Stimulated activated CD4-positive, alpha-beta T cell treated with anti-CD3 and anti-CD28 coated beads, Interleukin-15, amount 100 ng/mL, for 24 hours (primary cell): ENCODE data around the gene PLAC1.

Experiments
- DNase-seq: peaks from one replicate; pipeline ENCODE4 v3.0.0-alpha.2; 2020

The PLAC1 gene

DNA sequence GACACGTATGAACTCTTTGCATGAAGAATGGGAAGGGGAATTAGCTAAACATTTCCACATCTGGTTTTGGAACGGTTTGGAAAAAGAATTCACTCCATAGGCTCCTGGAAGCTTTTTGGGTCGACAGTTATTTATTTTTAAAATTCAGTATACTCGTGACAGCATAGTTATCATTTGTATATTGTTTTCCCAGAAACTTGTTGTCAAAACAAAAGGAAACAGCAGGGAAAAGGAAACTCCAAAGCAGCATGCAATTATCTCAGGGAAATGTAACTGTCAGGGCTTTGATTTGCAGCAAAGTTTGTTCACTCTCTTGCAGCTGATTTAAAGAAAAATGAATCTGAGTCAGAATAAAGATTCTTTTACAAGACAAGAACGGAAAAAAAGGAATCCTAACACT is 86.5 kb downstream of the PLAC1 start:
- no peak for DNase-seq

DNA sequence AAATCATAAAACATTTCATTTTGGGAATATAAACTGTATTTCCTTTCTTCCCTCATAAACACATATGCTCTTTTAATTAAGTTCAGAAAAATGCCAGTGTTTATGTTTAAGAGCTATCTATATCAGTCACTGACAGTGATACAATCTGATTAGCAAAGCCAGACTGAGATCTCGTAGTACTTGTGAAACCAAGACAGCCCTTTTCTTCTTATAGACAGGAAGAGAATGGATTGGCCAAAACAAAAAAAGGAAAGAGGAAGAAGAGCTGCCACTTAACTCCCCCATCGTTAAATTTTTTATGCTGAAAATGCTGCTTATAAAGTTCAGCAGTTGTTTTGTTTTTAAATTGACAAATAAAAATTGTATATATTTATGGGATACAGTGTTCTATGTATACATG is 87.4 kb downstream of the PLAC1 start:
- DNase-seq = no peak

DNA sequence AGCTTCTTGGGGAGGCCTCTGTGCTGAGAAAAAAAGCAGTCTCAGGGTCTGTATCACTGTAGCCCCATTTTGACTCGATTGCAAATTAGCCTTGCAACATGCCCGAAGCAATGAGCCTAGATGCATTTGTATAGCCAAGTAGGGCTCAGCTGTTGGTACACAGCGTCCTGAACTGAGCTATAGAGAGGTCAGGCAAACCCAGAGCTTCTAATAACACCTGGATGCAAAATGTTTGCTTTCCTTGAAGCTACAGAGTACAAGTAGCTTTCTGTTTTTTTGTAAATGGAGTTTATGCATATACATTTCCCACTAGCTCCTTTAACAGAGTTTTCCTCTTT is 87.8 kb downstream of the PLAC1 start:
- DNase-seq = no peak

GRCh38 chrX:134569306-134569705 is 89.0 kb downstream of the PLAC1 start:
- no peak for DNase-seq

GRCh38 chrX:134568285-134569016 is 89.8 kb downstream of the PLAC1 start:
- no peak for DNase-seq

- DNase-seq = no peak
Observed at GRCh38 chrX:134566506-134566905, 91.8 kb downstream of the PLAC1 start.

- DNase-seq = no peak
Observed at GRCh38 chrX:134562002-134562401, 96.3 kb downstream of the PLAC1 start.

- DNase-seq = no peak
Observed at GRCh38 chrX:134558133-134558532, 100.1 kb downstream of the PLAC1 start.

GRCh38 chrX:134554291-134554690 is 104.0 kb downstream of the PLAC1 start:
- no peak for DNase-seq

DNA sequence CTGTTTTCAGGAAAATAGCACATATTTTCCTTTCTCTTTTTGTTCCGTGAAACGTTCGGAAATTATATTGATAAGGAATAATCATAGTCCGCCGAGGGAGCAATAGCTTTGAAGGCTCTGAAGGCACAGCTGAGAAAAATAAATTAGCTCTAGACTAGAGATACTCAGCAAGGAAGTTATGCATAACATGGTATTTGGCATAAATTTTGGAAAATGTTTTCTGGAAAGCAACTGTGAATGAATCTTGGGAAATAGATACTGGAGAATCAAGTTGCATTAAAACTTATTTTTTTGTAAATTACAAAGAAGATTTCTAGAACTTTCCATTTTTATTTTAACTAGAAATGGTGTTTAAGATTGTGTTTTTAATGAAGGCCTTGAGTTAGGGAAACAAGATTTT is 105.9 kb downstream of the PLAC1 start:
- no peak for DNase-seq

- no peak for DNase-seq
Observed at GRCh38 chrX:134551376-134552048, 106.8 kb downstream of the PLAC1 start.

DNA sequence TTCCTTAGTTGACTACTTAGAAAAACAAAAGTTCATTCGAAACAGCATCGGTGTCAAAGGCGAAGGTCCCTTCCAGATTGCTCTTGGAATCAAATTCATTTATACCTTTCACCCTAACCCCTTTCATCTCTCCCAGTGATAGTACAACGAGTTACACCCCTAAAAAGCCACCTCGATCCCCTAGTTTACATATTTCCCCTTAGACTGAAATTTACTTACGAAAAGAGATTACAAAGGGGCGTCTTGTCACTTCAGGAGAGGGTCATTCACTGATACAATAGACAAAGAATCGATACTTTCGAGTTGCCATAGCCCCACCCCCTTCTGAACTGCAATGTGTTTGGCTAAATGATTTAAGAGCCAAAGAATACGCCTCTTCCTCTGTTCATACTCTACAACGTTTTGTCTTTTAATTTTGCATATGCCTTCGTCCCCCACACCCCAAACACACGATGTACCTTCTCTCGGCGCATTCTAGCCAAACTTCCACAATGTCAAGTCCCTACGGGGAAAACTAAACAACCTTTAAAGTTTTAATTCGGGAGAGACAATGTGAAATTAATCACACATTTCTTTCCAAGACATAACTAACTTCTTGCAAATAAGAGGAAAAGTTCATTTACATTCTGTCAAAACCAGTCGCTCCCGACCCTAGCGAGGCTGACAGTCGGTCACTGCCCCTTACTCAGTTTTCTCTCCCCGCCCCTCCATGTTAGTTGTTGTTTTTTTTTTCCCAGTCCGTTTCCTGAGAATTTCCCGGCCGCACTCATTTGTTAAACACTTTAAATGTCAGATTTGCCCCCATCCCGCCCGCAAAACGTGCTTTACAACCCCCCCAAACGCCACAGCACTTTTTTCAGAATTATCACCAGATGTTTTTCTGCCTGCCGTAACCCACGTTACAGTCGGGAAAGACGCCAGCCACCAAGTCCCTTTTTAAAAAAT is 109.7 kb downstream of the PLAC1 start:
- no peak for DNase-seq

- DNase-seq = no peak
Observed at GRCh38 chrX:134547047-134547679, 111.1 kb downstream of the PLAC1 start.

GRCh38 chrX:134546187-134546586 is 112.1 kb downstream of the PLAC1 start:
- no peak for DNase-seq

DNA sequence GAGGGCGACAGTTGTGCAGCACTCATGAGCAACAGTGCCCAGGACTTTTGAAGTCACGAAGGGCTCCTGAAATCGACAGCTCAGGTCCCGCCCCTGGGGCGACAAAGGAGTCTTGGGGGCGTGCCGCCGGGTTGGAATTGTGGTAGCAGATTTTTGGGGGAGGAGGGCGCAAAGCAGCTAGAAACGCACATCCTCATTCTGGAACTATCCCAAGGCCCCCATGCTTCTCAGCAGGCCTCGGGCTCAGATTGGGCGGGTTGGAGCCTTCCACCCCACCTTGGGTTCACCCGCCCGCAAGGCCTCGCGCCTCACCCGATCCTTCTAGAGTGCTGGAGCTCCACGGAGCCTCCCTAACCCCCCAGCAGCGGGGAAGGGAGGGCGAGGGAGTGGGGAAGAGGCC is 112.8 kb downstream of the PLAC1 start:
- DNase-seq = no peak

DNA sequence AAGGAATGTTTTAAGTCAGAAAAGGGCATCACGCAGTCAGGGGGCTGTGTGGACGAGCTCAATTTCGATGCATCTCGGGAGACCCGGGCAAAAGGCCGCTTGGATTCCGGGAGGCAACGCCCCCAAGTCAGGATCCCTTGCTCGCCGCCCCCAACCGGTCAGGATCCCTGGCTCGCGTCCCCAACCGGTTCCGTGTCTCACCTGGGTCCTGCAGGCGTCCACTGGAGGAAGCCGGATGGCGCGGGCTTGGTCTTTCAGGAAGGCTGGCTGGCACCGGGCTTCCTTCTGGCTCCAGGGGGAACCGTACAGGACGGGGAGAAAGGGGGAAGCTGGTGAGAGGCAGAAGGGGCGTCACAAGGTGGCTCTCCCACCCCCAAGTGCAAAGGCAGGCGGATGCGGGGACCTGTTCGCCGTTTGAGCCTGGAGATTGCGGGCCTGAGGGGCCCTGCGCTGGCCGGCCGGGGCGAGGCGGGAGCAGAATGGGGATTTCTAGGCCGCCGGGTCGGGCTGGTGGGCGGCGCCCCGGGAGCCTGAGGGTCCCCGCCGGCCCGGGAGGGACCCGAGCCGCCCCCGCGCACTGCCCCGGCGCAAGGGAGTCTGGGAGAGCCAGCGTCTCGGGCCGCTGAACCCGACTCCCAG is 113.6 kb downstream of the PLAC1 start:
- DNase-seq = no peak

DNA sequence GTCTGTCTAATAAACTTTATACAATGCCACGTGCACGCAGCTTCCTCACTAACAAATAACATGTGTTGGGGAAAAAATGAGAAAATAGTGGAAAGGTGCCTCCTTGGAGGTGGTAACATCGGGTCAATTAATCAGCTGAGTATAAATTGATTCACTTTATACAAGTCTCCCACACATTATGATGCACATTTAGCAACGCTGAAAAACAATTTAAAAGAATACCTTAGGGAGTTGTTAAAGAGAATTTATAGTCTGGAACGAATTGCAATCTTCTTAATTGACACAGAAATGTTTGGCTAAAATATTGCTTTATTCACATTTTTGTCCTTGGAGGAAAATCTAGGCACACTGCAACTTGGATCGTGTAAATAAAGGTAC is 114.1 kb downstream of the PLAC1 start:
- no peak for DNase-seq

DNA sequence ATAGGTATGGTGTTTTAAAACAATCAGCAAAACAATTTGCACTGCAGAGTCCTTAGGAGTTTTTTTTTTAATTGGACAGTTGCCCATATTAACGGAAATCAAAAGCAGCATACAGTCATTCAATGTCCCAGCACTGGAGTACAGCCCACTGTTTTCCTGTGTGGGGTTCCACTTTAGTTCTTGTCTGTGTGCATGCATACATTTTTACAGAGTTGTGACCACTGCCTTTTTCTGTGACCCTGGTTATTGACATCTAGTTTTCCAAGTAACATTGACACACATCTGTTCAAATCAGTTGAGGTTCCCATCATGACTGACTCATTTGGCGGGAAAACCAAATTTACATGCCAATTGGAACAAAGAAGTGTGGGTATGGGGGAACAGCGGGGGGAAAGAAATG is 115.0 kb downstream of the PLAC1 start:
- no peak for DNase-seq

GRCh38 chrX:134542485-134542884 is 115.8 kb downstream of the PLAC1 start:
- no peak for DNase-seq

DNA sequence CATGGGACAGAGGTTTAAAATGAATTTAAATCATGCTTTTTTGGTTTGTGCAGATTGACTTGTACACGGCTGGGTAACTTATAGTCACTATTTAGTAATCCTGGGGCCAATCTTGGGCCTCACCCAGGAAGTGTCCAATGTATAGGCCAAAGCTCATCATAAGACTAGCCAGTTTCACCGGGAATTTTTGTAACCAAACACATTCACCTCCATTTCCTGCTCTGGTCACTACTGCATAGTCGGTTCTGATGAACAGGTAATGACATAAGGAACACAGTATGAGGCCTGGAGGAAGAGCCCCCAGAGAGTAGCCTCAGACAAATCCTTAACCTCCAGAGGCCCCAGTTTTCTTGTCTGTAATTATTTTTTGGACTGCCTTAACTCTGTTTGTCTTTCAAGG is 116.4 kb downstream of the PLAC1 start:
- no peak for DNase-seq

DNA sequence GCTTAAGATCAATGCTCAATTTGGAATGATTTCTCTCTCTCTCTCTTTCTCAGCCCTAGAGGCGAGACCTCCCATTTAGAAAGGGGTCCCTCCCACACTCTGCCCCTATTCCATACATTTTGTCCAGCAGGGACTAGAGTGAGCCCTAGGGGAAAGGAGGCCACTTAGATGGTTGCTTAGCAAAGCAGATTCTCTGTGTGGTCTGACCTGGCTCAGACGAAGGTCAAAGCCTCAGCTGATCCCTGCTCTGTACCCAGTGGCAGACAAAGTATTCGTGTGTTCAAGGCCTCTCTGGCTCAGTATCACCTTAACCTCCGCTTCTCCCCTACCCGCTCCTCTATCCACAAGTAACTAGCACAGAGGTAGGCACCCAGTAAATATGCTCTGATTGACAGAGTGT is 120.0 kb downstream of the PLAC1 start:
- DNase-seq = no peak

GRCh38 chrX:134537179-134537955 is 120.9 kb downstream of the PLAC1 start:
- no peak for DNase-seq
